Measurements from ENCODE around the gene LAMC3.

LAMC3 gene

DNA sequence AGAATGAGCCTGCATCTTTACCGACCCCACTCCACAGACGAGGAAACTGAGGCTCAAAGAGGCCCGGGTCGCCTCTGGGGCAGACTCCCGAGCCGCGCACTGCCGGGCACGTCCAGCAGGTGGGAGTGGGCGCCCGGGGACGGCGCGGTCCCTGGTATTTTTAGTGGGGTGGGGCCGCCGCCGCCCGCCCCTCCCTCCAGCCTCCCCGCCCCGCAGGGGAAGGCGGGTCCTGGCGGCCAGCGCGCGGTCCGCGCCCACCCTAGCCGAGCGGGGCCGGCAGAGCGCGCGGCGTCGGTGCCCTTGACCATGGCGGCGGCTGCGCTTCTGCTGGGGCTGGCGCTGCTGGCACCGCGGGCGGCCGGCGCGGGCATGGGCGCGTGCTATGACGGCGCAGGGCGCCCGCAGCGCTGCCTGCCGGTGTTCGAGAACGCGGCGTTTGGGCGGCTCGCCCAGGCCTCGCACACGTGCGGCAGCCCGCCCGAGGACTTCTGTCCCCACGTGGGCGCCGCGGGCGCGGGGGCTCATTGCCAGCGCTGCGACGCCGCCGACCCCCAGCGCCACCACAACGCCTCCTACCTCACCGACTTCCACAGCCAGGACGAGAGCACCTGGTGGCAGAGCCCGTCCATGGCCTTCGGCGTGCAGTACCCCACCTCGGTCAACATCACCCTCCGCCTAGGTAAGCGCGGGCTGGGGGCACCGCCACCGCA, at the start of gene LAMC3:
Gene LAMC3 (plus strand): TSS at position 266 of the 710 bp plus-strand sequence. CDS start 41 bp downstream, at position 307.
- Histone ChIP-seq H3K4me3 (replicated peaks; ENCODE audit: low read depth, low read length) (no peak within 1 kb of the TSS), H3K27me3 (replicated peaks; ENCODE audit: control insufficient read depth, insufficient read depth, low read length) (no peaks in the 10 kb centered on the region; the same call in 1 of the 2 replicates), H3K36me3 (ENCODE audit: control insufficient read depth, insufficient read depth, low read length) (no peaks in the 10 kb centered on the region)
- DNase-seq (ENCODE audit: extremely low read depth, insufficient read length): no peak
- no peak for TF ChIP-seq CTCF (IDR thresholded peaks at IDR 0.05; ENCODE audit: insufficient read depth, low read length, poor library complexity, severe bottlenecking)

DNA sequence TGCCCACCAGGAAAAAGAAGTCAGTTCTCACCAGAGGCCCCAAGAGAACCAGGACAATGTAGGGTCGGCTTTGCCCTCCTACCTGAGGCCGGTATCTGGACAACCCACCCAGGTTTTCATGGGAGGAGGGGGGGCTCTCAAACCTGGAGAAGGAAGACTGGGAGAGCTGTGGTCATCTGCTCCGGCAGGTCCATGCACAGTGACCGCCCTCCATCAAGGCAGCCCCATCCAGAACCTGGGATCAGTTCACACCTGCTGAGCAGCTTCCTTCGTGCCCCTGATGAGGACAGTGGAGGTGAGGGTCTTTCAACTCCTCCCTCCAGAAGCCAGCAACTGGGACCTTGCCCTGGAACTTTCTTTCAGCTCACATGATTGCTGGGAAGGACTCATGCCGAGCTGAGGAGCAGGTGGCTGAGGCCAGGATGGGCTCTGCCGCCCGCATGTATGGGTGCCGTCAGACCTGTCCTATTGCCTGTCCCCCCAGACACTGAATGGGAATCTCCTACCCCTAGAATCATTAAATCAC, 49.1 kb upstream of the LAMC3 start:
- H3K27me3 ChIP-seq (replicated peaks; ENCODE audit: control insufficient read depth, insufficient read depth, low read length): no peaks in the 10 kb centered on the region
- DNase-seq (ENCODE audit: extremely low read depth, insufficient read length): no peak
- TF ChIP-seq CTCF (IDR thresholded peaks at IDR 0.05; ENCODE audit: insufficient read depth, low read length, poor library complexity, severe bottlenecking): no peak
- no peak overlapping the region for H3K4me3 ChIP-seq (replicated peaks; ENCODE audit: low read depth, low read length)
- no peaks in the 10 kb centered on the region for H3K36me3 ChIP-seq (ENCODE audit: control insufficient read depth, insufficient read depth, low read length)

GRCh38 chr9:130960522-130961378, 48.2 kb upstream of the LAMC3 start:
- Histone ChIP-seq H3K4me3 (replicated peaks; ENCODE audit: low read depth, low read length) (no peak overlapping the region), H3K27me3 (replicated peaks; ENCODE audit: control insufficient read depth, insufficient read depth, low read length) (no peaks in the 10 kb centered on the region), H3K36me3 (ENCODE audit: control insufficient read depth, insufficient read depth, low read length) (no peaks in the 10 kb centered on the region)
- no peak for TF ChIP-seq CTCF (IDR thresholded peaks at IDR 0.05; ENCODE audit: insufficient read depth, low read length, poor library complexity, severe bottlenecking)
- no peak for DNase-seq (ENCODE audit: extremely low read depth, insufficient read length)

- H3K36me3 ChIP-seq (ENCODE audit: control insufficient read depth, insufficient read depth, low read length): no peaks in the 10 kb centered on the region
- H3K4me3 ChIP-seq (replicated peaks; ENCODE audit: low read depth, low read length): no peak overlapping the region
- no peaks in the 10 kb centered on the region for H3K27me3 ChIP-seq (replicated peaks; ENCODE audit: control insufficient read depth, insufficient read depth, low read length)
- TF ChIP-seq CTCF (IDR thresholded peaks at IDR 0.05; ENCODE audit: insufficient read depth, low read length, poor library complexity, severe bottlenecking): no peak
- DNase-seq (ENCODE audit: extremely low read depth, insufficient read length): no peak
Observed at GRCh38 chr9:130961511-130962300, 47.3 kb upstream of the LAMC3 start.

- Histone ChIP-seq H3K4me3 (replicated peaks; ENCODE audit: low read depth, low read length) (no peak overlapping the region), H3K27me3 (replicated peaks; ENCODE audit: control insufficient read depth, insufficient read depth, low read length) (no peaks in the 10 kb centered on the region), H3K36me3 (ENCODE audit: control insufficient read depth, insufficient read depth, low read length) (no peaks in the 10 kb centered on the region)
- no peak for DNase-seq (ENCODE audit: extremely low read depth, insufficient read length)
- TF ChIP-seq CTCF (IDR thresholded peaks at IDR 0.05; ENCODE audit: insufficient read depth, low read length, poor library complexity, severe bottlenecking): no peak
Observed at GRCh38 chr9:130962418-130963316, 46.3 kb upstream of the LAMC3 start.

Data from GM06990 (cell line).